Cerebellar nuclear complex (tissue), 1 donor: ENCODE data around the gene SHISA5.
"Not testable (repeated sequence)": the region's sequence is repeated elsewhere in the genome, so short reads cannot be mapped to it uniquely, and the experiment has no call there.

Source experiments
- DNase-seq, 2 experiments: peaks; one replicate each; lab custom pipeline; 2025; lab: John Stamatoyannopoulos, UW

SHISA5 gene

DNA sequence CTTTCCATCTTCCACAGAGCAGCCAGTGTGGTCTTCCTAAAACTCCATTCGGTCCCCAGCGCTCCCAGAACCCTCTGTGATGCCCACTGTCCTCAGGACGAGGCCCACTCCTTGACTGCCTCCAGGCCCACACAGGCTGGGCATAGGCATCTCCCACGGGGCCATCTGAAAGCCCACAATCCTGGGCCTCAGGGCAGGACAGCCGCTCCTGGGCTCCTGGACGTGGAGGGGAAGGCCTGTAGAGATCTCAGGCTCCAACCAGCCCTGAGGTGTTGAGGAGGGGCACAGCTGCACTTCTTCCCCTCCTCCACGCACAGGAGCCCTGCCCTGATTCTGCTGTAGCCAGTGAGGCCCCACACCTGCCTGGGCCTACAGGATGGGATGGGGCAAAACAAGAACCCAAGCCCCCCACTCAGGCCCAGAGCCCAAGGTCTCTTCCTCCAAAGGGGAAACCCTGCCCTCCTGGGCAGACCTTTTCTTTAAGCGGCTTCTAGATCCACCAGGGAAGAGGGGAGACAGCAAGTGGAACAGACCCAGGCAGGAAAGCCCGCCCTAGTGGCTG, 25.9 kb downstream of the SHISA5 start:
- DNase-seq, result no peak

DNA sequence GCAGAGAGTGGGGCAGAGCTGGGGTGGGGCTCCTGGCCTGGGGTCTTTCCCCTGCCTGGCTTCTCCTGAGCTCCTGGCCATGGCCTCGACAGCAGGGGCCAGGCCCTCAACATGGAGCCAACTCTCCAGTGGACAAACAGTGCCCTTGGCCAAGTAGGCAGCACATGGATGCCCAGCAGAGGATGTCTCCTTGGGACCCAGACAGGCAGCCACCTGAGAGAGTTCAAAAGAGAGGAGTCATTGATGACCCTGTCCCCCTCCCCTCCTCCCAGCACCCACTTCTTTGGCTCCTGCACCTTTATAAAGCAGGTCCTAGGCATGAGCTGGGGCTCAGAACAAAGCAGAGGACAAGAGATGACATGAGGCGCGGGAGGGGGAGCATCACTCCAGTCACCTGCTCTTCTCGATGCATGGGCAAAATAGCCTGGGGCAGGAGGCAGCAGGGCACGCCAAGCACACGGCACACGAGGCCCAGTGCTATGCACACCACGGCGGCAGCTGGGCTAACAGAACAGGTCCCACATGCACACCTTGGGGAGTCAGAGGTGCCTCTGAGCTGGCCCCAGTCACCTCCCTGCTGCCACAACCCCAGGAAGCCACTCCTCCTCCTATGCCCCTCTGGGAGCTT, 27.4 kb downstream of the SHISA5 start:
- DNase-seq, result no peak

DNA sequence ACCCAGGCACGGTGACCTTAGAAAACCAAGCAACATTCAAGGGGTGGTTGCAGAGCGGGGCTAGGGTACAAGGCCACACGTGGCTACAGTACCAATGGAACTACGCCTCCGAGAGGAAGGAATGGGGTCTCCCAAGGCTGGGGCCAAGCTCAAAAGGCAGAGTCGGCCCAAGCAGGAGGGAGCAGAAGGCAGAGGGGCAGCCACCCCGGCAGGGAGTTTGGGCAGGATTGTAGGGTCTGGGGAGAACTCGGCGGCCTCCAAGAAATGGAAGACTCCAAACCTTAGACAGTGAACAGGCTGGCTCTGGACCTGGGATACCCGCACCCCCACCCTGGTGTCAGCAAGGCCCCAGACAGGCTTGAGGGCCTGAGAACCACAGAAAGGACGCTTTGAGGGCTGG, 28.8 kb downstream of the SHISA5 start:
- no peak for DNase-seq

DNA sequence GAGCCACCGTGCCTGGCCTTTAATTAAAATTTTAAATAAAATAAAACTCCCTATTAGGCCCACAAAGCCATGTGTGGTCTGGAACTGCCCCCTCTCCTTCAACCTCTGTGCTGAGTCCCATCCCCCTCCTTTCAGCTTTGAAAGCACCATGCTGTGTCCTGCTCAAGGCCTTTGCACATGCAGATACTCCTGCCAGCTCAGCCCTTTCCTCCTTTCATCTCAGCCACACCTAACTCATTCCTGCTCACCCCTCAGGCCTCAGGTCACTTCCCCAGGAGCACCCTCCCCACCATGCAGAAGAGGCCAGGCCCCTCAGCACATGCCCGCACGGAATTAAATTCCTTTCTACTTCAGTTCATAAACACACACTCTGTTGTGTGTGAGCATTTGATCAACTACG, 29.4 kb downstream of the SHISA5 start:
- no peak for DNase-seq

DNA sequence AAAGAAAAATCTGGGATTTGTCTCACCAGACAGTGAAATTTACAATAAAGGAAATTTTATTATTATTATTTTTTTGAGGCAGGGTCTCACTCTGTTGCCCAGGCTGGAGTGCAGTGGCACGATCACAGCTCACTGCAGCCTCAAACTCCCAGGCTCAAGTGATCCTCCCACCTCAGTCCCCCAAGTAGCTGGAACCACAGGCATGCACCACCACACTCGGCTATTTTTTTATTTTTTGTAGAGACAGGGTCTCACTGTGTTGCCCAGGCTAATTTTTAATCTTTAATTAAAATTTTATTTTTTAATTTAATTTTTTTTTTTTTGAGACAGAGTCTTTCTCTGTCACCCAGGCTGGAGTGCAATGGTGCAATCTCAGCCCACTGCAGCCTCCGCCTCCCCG, 29.9 kb downstream of the SHISA5 start:
- not testable (repeated sequence) for DNase-seq

DNA sequence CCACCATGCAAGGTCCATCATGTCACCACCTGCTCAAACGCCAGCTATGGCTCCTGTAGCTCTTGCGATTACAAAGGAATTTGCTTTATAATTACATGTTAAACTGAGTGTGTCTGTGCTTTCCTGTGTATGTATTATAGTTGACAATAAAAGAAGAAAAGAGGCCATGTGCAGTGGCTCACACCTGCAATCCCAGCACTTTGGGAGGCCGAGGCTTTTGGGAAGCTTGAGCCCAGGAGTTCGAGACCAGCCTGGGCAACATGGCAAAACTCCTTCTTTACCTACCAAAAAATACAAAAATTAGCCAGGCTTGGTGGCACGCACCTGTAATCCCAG, 30.4 kb downstream of the SHISA5 start:
- no peak for DNase-seq

DNA sequence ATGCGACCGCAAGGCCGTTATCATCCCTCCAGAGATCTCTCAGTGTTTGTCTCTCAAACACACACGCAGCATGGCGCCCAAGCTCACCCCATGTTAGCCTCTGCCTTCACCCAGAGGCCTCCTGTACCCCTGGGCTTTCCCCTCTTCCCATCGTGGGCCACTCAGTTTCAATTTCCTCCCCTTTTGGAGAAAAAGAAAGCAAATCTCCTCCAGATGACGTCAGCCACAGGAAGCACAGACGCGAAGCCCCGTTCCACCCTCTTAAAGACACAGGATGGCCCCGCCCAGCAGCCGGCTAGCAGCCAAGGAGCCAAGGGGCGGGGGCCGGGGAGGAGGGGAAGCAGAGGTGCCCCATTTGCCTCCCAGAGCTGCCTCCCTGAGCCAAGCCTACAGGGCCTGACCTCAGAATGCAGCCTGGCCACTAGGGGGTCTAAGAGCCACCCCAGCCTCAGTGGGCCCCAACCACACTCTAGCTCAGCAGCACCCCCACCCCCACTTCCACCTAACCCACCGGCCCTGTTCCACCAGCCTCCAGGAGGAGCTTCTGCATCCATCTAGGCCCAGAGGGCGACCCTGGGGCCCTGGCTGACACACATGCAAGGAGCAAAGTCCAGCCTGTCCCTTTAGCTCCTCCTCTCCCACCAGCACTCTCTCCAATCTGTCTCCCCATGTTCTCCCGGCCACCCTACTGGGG, 30.9 kb downstream of the SHISA5 start:
- peak; percentile 9 to 70 for DNase-seq

DNA sequence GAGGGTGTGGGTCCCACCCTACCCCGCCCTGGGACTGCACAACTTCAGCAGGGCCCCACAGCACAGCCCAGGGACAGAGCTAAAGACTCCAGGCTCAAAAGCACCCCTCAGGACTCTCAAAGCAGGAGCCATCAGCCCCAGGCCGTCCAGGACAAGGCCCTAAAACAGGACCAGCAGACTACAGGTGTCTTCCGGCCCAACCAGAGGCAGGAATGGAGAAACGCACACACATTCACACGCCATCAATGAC, 31.4 kb downstream of the SHISA5 start:
- no peak for DNase-seq

DNA sequence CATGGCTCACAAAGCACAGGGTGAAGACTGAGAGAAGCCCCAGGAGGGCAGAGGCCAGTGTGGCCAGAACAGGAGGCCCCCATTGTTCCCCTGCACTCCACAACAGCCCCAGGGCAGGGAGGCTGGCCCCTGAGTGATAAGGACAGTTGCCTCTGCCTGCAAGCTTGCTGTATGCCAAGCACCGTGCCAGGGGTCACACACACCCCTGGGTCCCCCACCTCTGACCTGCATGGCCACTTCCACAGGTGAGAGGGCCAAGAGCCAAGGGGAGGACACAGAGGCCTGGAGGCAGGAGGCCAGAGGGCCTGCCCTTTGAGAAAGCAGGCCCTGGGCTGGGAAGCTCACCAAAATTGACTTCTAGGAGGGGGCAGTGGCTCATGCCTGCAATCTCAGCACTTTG, 33.7 kb downstream of the SHISA5 start:
- no peak for DNase-seq

DNA sequence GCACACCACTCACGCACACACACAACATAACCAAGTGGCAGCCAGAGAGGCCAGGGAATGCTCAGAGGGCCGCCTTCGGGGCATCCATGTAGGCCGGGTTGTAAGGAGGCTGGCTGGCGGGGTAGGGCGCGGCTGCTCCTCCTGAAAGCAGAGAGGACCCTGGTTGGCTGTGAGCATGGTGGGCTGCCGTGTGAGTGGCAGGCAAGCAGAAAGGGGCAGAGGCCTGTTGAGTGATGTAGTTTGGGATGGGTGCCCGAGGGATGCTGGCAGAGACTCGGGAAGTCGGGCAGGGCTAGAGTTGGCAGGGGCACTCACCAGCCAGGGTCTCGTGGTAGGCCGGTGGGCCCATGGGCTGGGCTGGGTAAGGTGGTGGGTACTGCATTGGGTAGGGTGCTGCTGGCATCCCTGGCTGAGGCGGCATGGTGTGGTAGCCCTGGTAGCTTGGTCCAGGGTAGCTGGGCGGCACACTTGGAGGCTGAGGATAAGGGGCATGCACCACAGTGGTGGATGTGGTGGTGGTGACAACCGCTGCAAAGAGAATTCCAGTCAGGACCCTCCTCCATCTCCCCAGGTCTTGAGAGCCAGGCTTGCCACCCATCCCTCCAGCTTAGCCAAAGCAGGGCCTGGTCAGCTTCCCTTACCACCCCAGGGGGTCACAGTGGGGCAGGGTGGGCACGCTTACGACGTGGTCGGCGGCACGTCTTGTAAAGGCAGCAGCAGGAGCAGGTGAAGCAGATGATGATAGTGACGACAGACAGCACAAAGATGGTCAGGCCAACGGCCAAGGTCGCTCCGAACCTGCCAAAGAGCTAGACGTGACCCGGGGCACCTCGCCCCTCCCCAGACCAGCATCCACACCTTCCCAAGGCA, 34.7 kb downstream of the SHISA5 start:
- no peak for DNase-seq

DNA sequence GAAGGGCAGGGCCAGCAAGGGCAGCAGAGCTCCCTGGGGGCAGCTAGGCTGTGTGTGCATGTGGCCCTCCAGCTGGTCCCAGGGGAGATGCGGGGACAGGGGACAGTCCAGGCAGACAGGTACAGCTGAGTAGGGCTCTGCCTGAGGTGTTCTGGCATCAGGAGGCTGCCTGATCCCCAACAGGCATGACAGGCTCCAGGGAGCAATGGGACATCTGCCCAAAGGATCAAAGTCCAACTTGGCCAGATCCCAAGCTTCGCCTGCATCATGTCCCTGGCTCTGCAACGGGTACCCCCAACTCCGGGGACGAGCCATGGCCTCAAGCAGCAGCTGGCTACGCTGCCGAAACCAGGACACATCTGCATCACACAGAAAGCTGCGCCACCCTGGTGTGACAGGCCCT, 35.6 kb downstream of the SHISA5 start:
- DNase-seq, result no peak

DNA sequence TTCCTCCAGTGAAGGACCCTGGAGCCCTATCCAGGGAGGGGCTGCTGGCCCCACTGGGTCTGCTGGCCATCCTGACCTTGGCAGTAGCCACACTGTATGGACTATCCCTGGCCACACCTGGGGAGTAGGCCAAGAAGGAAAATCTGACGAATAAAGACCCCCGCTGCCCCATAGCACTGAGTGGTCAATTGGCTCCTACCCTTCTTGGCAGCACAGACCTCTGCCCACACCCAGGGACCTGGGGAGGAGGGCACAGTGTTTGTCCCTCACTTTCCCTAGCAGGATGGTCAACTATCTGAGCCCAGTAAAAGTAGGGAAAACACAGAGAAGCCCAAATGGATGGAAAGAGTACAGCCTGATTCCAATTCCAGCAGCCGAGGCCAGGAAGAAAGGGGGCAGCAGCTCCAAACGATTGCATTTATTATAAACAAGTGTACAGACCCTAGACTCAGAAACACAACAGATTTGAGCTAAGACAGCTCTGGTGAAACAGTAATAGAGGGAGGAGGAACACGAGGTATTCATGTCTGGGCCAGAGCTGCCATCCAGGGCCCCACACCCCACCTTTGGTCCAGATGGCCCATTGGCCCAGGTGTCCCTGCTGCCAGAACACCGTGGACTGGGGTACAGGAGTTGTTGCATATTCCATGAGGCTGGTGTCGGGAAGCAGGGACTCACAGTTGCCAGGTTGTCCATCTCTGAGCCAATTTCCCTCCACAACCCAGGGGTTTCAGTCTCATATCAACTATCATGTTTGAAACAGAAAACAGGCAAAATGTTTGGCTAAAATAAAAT, 36.3 kb downstream of the SHISA5 start:
- peak; percentile 28 to 56 for DNase-seq

DNA sequence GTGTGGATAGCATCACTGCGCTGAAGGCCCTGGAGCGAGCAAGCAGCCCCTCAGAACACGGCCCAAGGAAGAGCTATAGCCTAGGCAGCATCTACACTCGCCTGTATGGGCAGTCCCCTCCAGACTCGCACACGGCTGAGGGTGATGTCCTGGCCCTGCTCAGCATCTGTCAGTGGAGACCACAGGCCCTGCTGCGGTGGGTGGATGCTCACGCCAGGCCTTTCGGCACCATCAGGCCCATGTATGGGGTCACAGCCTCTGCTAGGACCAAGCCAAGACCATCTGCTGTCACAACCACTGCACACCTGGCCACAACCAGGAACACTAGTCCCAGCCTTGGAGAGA, 36.9 kb downstream of the SHISA5 start:
- no peak for DNase-seq

DNA sequence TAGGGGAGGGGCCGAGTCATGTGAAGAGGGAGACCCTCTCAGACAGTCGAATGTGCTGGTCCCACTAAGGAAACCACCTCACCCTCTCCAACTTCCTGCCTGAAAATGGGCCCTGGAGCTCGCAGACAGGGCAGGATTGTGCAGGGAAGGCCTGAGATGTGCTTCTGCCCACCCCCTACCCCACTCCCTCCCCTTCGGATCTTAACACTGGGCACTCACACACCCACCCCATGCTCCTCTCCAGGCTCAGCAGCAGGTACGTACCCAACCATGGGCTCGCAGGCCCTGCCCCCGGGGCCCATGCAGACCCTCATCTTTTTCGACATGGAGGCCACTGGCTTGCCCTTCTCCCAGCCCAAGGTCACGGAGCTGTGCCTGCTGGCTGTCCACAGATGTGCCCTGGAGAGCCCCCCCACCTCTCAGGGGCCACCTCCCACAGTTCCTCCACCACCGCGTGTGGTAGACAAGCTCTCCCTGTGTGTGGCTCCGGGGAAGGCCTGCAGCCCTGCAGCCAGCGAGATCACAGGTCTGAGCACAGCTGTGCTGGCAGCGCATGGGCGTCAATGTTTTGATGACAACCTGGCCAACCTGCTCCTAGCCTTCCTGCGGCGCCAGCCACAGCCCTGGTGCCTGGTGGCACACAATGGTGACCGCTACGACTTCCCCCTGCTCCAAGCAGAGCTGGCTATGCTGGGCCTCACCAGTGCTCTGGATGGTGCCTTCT, 37.4 kb downstream of the SHISA5 start:
- DNase-seq, result no peak

DNA sequence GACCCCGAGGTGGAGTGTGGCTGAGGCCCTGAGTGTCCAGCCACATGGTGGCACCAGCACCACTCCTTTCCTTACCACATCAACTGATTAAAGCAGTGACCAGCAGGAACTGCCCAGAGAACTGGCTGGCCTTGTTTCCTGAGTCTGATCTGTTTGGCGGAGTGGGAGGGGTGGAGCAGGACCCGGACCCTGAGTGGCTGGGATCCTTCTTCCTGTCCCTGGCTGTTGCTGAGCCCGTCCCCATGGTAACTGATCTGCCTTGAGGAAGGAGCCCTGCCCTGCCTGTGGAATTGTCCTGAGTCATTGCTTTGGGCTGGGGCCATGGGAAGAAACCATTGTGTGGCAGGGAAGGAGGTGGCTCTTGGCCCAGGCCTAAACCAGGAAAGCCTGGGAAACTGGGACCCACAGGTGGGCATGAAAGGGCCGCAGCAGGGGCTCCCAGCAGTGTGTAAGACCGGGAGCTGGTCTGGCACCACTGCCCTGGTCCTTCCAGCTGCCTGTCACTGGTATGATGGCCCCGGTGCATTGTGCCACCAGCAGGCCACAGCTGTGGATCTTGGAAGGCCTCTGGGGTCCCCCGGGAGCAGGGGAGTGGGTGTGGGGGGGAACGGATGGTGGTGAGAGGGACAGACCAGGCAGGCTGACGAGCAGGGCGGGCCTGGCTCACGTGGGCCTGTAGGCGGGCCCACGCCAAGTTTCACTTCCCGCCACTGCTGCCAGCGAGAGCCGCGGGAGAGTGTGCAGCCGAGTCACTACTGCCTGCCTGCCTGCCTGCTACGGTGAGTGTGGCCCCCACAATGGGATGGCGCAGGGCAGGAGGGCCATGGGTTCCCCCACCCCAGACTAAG, 38.2 kb downstream of the SHISA5 start:
- DNase-seq, result peak; percentile 98 to 99

DNA sequence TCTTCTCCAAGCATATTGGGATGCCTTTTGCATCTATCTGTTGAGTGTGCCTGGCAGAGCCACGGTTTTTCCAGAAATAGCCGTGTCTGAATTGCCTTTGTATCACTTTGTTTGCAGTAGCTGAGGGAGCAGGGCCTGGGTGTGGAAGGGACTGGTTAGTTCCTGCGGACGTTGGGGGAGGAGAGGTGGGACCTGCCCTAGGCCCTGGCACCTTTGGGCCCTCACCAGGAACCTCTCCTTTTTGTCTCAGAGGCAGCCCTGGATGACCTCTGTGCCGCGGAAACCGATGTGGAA, 38.8 kb downstream of the SHISA5 start:
- DNase-seq, result no peak

DNA sequence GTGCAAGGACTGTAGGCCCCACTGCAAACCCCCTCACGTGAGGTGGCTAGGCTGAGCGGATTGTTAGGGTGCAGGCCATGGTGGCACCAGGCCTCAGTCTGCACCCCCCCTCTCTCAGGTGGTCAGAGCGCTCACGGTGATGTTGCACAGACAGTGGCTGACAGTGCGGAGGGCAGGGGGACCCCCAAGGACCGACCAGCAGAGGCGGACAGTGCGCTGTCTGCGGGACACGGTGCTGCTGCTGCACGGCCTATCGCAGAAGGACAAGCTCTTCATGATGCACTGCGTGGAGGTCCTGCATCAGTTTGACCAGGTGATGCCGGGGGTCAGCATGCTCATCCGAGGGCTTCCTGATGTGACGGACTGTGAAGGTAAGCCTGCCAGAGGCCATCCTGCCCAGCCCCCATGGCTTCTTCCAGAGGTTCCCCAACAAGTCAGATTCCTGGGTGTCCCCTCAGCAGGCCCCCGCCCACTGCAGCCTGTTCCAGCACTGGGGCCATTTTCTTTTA, 39.2 kb downstream of the SHISA5 start:
- DNase-seq, result no peak

DNA sequence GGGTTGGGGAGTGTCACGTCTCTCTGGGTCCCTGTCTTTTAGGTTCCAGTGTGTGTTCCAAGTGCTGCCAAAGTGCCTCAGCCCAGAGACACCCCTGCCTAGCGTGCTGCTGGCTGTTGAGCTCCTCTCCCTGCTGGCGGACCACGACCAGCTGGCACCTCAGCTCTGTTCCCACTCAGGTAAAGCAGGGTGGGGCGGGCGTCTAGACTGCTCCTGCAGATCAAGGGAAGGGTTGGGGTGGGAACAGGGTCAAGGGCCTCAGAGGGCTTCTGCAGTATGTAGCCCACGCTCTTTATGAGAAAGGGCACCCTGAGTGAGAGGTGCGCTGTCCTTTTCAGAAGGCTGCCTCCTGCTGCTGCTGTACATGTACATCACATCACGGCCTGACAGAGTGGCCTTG, 40.3 kb downstream of the SHISA5 start:
- DNase-seq, result no peak

DNA sequence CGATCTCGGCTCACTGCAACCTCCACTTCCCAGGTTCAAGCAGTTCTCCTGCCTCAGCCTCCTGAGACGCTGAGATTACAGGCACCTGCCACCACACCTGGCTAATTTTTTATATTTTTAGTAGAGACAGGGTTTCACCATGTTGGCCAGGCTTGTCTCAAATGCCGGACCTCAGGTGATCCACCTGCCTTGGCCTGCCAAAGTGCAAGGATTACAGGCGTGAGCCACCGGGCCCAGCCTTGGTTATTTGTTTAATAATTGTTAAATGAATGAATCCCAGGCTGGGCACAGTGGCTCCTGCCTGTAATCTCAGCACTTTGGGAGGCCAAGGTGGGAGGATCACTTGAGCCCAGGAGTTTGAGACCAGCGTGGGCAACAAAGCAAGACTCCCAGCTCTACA, 42.2 kb downstream of the SHISA5 start:
- not testable (repeated sequence) for DNase-seq

DNA sequence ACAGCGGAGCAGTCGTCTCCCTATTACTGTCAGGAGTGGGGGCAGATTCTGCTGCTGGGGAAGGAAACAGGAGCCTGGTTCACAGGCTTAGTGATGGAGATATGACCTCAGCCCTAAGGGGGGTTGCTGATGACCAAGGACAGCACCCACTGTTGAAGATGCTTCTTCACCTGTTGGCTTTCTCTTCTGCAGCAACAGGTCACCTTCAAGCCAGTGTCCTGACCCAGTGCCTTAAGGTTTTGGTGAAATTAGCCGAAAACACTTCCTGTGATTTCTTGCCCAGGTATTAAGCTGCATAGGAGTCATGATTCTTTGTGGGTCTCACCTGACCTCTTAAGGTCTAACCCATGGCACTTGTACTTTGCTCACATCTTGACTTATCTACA, 43.5 kb downstream of the SHISA5 start:
- no peak for DNase-seq
